Measurements from ENCODE around the gene SEMA3B. TPM values are rescaled to one million over a fixed set of nuclear protein-coding genes. Genes with fewer than 3 reads are reported as not detected.
"Not testable (repeated sequence)": the region's sequence is repeated elsewhere in the genome, so short reads cannot be mapped to it uniquely, and the experiment has no call there.

SEMA3B gene
- polyA plus RNA-seq, 3 donors = 69.5 to 169 (median 95.4) TPM

GRCh38 chr3:50250514-50250913 lies 18.4 kb upstream of the SEMA3B start:
- no peak for DNase-seq (ENCODE audit: extremely low read depth in 1 of 11, low read depth in 9 of 11, low spot score in 4 of 11)

- DNase-seq (ENCODE audit: extremely low read depth in 1 of 11, low read depth in 9 of 11, low spot score in 4 of 11) = no peak
These were observed 17.7 kb upstream of the SEMA3B start for GRCh38 chr3:50251220-50251619.

- no peak for DNase-seq (ENCODE audit: extremely low read depth in 1 of 11, low read depth in 9 of 11, low spot score in 4 of 11)
These were observed 14.2 kb upstream of the SEMA3B start for GRCh38 chr3:50254577-50255250.

GRCh38 chr3:50255251-50255615 lies 13.7 kb upstream of the SEMA3B start:
- DNase-seq (ENCODE audit: extremely low read depth in 1 of 11, low read depth in 9 of 11, low spot score in 4 of 11) = no peak

- DNase-seq (ENCODE audit: extremely low read depth in 1 of 11, low read depth in 9 of 11, low spot score in 4 of 11) = no peak
These were observed 11.7 kb upstream of the SEMA3B start for GRCh38 chr3:50256978-50257890.

- no peak for DNase-seq (ENCODE audit: extremely low read depth in 1 of 11, low read depth in 9 of 11, low spot score in 4 of 11)
These were observed 10.8 kb upstream of the SEMA3B start for GRCh38 chr3:50258029-50258680.

- DNase-seq (ENCODE audit: extremely low read depth in 1 of 11, low read depth in 9 of 11, low spot score in 4 of 11) = no peak
These were observed 10.0 kb upstream of the SEMA3B start for GRCh38 chr3:50258979-50259378.

- no peak for DNase-seq (ENCODE audit: extremely low read depth in 1 of 11, low read depth in 9 of 11, low spot score in 4 of 11)
These were observed 9.4 kb upstream of the SEMA3B start for GRCh38 chr3:50259432-50260026.

- peak in 10 of 11 donors; percentile 79 to 94 (median 92) for DNase-seq (ENCODE audit: extremely low read depth in 1 of 11, low read depth in 9 of 11, low spot score in 4 of 11)
These were observed 8.7 kb upstream of the SEMA3B start for GRCh38 chr3:50260027-50260941.

GRCh38 chr3:50260942-50261441 lies 8.0 kb upstream of the SEMA3B start:
- no peak for DNase-seq (ENCODE audit: extremely low read depth in 1 of 11, low read depth in 9 of 11, low spot score in 4 of 11)

GRCh38 chr3:50261505-50261904 lies 7.4 kb upstream of the SEMA3B start:
- no peak for DNase-seq (ENCODE audit: extremely low read depth in 1 of 11, low read depth in 9 of 11, low spot score in 4 of 11)

GRCh38 chr3:50262200-50262599 lies 6.7 kb upstream of the SEMA3B start:
- not testable (repeated sequence) for DNase-seq (ENCODE audit: extremely low read depth in 1 of 11, low read depth in 9 of 11, low spot score in 4 of 11)

GRCh38 chr3:50262778-50263177 lies 6.2 kb upstream of the SEMA3B start:
- no peak for DNase-seq (ENCODE audit: extremely low read depth in 1 of 11, low read depth in 9 of 11, low spot score in 4 of 11)

GRCh38 chr3:50263478-50264382 lies 5.2 kb upstream of the SEMA3B start:
- no peak for DNase-seq (ENCODE audit: extremely low read depth in 1 of 11, low read depth in 9 of 11, low spot score in 4 of 11)

- peak in 10 of 11 donors; percentile 85 to 97 (median 92) for DNase-seq (ENCODE audit: extremely low read depth in 1 of 11, low read depth in 9 of 11, low spot score in 4 of 11)
These were observed 4.5 kb upstream of the SEMA3B start for GRCh38 chr3:50264383-50264963.

GRCh38 chr3:50264964-50265485 lies 3.9 kb upstream of the SEMA3B start:
- no peak for DNase-seq (ENCODE audit: extremely low read depth in 1 of 11, low read depth in 9 of 11, low spot score in 4 of 11)

- DNase-seq (ENCODE audit: extremely low read depth in 1 of 11, low read depth in 9 of 11, low spot score in 4 of 11) = no peak
These were observed 3.4 kb upstream of the SEMA3B start for GRCh38 chr3:50265571-50265970.

Measured in renal cortex interstitium (tissue), 11 donors.